ENCODE measurements around the gene DUS1L. TPM values are rescaled to one million over a fixed set of nuclear protein-coding genes. Genes with fewer than 3 reads are reported as not detected.

Gene DUS1L
- total RNA-seq, 1 donor from 2014 or later = 74.1 TPM

DNA sequence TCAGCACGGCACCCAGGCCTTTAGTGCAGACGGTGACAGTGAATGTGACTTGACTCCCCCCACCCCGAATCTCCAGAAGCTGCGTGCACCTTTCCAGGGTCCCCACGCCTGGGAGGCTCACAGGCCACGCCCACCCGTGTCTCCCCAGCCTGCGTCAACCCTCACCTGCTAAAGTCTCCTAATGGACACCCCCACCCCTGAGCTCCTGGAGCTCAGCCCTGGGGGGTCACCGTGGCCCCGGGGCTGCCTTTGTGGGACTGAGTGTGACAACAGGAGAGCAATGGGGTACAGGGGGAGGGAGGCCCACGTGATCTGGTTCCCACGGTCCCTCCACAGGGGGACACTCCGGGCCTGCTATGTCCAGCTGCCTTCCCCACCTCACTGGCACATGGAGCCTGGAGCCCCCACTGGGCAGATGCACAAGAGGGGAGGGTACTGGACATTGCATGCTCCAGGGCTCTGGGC, 39.8 kb upstream of the DUS1L start:
- peaks cover 2% of the 10 kb centered on the region for H3K27me3 Mint-ChIP-seq (ENCODE audit: unreplicated experiment)
- H3K9me3 Mint-ChIP-seq (ENCODE audit: unreplicated experiment) = no peaks in the 10 kb centered on the region
- TF ChIP-seq, protein P1, sequence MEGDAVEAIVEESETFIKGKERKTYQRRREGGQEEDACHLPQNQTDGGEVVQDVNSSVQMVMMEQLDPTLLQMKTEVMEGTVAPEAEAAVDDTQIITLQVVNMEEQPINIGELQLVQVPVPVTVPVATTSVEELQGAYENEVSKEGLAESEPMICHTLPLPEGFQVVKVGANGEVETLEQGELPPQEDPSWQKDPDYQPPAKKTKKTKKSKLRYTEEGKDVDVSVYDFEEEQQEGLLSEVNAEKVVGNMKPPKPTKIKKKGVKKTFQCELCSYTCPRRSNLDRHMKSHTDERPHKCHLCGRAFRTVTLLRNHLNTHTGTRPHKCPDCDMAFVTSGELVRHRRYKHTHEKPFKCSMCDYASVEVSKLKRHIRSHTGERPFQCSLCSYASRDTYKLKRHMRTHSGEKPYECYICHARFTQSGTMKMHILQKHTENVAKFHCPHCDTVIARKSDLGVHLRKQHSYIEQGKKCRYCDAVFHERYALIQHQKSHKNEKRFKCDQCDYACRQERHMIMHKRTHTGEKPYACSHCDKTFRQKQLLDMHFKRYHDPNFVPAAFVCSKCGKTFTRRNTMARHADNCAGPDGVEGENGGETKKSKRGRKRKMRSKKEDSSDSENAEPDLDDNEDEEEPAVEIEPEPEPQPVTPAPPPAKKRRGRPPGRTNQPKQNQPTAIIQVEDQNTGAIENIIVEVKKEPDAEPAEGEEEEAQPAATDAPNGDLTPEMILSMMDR (IDR thresholded peaks at IDR 0.05; ENCODE audit: unreplicated experiment) = no peak
- no peak overlapping the region for H3K4me3 Mint-ChIP-seq (ENCODE audit: unreplicated experiment)
- peaks cover 4% of the 10 kb centered on the region for H3K36me3 Mint-ChIP-seq (ENCODE audit: low read depth, unreplicated experiment)
- DNase-seq (ENCODE audit: low spot score) = no peak
- no peak overlapping the region for H3K27ac Mint-ChIP-seq (ENCODE audit: unreplicated experiment)
- peaks cover 13% of the 10 kb centered on the region for H3K4me1 Mint-ChIP-seq (ENCODE audit: unreplicated experiment)

DNA sequence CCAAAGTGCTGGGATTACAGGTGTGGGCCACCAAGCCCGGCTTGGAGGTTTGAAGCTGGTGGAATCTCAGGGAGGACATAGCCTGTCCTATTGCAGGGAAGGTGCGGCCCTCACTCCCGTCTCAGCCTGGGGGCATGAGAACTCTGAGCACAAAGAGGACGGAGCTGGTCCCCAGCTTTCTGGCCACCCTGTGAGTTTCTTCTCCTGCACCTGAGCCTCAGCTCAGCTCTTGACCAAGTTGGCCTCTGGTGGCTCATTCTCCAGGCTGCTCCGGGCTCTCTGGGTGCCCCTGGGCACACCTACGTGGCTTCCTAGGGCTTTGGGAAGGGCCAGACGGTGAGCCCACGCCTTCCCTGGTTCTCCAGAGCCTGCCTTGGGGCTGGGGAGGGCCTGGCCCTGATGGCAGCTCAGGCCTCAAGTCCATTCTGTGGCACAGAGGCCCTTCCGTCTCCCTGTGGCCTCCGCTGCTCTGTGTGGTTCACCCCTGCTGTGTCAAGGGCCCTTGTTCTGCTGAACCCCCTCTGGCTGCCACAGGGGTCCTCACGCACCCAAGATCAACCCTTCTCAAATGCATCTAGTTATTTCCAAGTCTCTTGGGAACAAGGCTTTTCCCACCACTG, 39.3 kb upstream of the DUS1L start:
- H3K27me3 Mint-ChIP-seq (ENCODE audit: unreplicated experiment) = peaks cover 5% of the 10 kb centered on the region
- no peak overlapping the region for H3K4me3 Mint-ChIP-seq (ENCODE audit: unreplicated experiment)
- H3K9me3 Mint-ChIP-seq (ENCODE audit: unreplicated experiment) = no peaks in the 10 kb centered on the region
- TF ChIP-seq, protein P1 (IDR thresholded peaks at IDR 0.05; ENCODE audit: unreplicated experiment) = no peak
- no peak overlapping the region for H3K27ac Mint-ChIP-seq (ENCODE audit: unreplicated experiment)
- DNase-seq (ENCODE audit: low spot score) = no peak
- H3K36me3 Mint-ChIP-seq (ENCODE audit: low read depth, unreplicated experiment) = peaks cover 4% of the 10 kb centered on the region
- peaks cover 13% of the 10 kb centered on the region for H3K4me1 Mint-ChIP-seq (ENCODE audit: unreplicated experiment)

DNA sequence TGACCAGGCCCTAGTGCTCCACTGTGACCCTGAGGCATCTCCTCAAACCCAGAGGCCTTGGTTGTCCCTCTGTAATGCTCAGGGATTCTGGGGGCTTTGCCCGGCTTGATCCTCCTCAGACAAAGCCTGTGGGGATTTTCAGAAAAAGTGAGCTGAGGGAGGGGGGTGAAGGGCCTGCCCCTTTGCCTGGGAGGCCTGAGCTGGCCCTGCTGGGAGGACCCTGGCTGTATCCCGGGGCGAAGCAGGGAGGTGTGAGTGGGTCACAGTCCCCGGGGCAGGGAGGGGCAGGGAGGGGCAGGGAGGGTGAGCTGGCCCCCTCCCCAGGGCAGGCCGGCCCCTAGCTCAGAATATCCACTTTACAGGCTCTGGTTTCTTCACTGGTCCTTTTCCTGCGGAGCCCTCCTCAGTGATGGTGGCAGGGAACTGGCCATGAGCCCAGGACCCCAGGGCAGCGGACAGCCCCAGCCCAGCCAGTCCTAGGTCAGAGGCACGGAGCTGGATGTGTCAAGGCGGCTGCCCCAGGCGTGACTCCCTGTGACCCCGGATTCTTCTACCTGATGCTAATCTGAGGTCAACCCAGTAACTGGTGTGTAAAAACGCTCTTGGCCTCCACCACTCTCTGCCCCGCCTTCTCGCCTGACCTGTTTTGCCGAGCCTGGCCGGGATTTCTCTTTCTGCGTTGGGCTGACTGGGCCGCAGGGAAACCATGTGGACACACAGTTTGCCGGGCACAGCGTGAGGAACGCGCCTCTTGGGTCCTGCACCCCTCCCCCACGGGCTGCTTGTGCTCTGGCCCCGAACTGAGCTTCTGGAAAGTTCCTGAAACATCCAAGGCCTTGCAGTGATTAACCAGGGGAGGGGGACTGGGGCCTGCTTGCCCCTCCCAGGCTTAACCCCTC, 38.2 kb upstream of the DUS1L start:
- peaks cover 13% of the 10 kb centered on the region for H3K4me1 Mint-ChIP-seq (ENCODE audit: unreplicated experiment)
- H3K36me3 Mint-ChIP-seq (ENCODE audit: low read depth, unreplicated experiment) = peaks cover 4% of the 10 kb centered on the region
- no peak overlapping the region for H3K27ac Mint-ChIP-seq (ENCODE audit: unreplicated experiment)
- no peak for DNase-seq (ENCODE audit: low spot score)
- no peak overlapping the region for H3K4me3 Mint-ChIP-seq (ENCODE audit: unreplicated experiment)
- TF ChIP-seq, protein P1 (IDR thresholded peaks at IDR 0.05; ENCODE audit: unreplicated experiment) = no peak
- H3K27me3 Mint-ChIP-seq (ENCODE audit: unreplicated experiment) = peaks cover 7% of the 10 kb centered on the region
- H3K9me3 Mint-ChIP-seq (ENCODE audit: unreplicated experiment) = no peaks in the 10 kb centered on the region

DNA sequence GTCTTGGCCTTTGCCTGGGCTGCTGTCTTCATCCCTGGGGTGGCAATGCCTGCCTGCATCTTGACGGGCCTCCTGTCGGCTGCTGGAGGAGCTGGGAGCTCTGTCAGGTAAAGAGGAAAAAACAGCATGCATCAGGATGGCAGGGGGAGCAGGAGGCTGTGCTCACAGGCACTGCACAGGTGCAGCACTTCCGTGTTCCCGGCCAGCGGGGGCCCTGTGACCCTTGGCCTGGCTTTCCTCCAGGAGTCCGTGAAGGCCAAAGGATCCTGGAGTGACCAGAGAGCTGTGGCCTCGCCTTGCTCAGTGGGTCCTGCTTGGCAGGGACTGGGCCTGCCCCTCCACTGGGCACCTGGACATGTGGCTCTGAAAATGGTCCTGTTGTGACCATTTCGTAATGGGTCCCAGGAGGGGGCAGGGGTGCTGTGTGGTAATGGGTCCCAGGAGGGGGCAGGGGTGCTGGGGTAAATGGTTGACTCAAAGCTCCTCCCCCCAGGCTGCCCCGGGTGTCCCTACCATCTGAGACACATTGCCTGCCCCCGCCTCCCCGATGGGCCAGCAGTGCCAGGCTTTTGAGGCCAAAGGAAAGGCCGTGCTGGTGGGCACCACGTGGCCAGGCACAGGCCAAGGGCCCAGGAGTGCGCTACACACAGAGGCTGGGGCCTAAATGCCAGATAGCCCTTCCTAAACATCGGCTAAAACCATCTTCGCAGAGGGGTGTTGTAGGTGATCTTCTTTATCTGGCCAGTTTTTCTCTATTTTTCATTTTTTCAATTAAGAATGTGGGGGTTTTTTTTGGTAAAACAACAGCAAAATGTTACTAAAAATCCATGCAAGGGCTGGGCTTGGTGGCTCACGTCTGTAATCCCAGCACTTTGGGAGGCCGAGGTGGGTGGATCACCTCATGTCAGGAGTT, 36.4 kb upstream of the DUS1L start:
- peaks cover 13% of the 10 kb centered on the region for H3K4me1 Mint-ChIP-seq (ENCODE audit: unreplicated experiment)
- no peak overlapping the region for H3K4me3 Mint-ChIP-seq (ENCODE audit: unreplicated experiment)
- H3K27ac Mint-ChIP-seq (ENCODE audit: unreplicated experiment) = no peak overlapping the region
- TF ChIP-seq, protein P1 (IDR thresholded peaks at IDR 0.05; ENCODE audit: unreplicated experiment) = no peak
- H3K27me3 Mint-ChIP-seq (ENCODE audit: unreplicated experiment) = peaks cover 7% of the 10 kb centered on the region
- DNase-seq (ENCODE audit: low spot score) = no peak
- H3K36me3 Mint-ChIP-seq (ENCODE audit: low read depth, unreplicated experiment) = peaks cover 4% of the 10 kb centered on the region
- no peaks in the 10 kb centered on the region for H3K9me3 Mint-ChIP-seq (ENCODE audit: unreplicated experiment)

Measured in endothelial cell (in vitro differentiated cells).